Upper lobe of left lung (tissue), 6 donors: ENCODE results near the gene DISC1. TPM values are rescaled to one million over a fixed set of nuclear protein-coding genes. Genes with fewer than 3 reads are reported as not detected.

Experiments used
- ATAC-seq, 2 donors: fragments of 200-7000 bp; cut with Tn5 transposase; one replicate each; pipeline ENCODE4 v1.9.1; 2022; ENCODE audit warnings: mild to moderate bottlenecking in 2 of 2, moderate library complexity in 2 of 2; ENCODE audit not compliant: low FRiP score in 2 of 2
- DNase-seq, 2 donors: peaks; one replicate each; pipeline ENCODE4 v3.0.0-alpha.2; 2019 to 2020
- H3K27ac ChIP-seq, 4 donors: fragments of 200-600 bp; sonication (generic); one replicate each; pipeline ENCODE4 v1.5.1; 2016 to 2019
- H3K27me3 ChIP-seq, 4 donors: fragments of 200-600 bp; sonication (generic); one replicate each; pipeline ENCODE4 v1.5.1; 2017 to 2019
- H3K36me3 ChIP-seq, 4 donors: fragments of 200-600 bp; sonication (generic); one replicate each; pipeline ENCODE4 v1.5.1; 2016 to 2019
- H3K4me1 ChIP-seq, 4 donors: fragments of 200-600 bp; sonication (generic); one replicate each; pipeline ENCODE4 v1.5.1; 2018 to 2019
- H3K4me3 ChIP-seq, 4 donors: fragments of 200-600 bp; sonication (generic); one replicate each; pipeline ENCODE4 v1.5.1; 2017 to 2019; ENCODE audit warnings: mild to moderate bottlenecking in 2 of 4, moderate library complexity in 1 of 4
- H3K9me3 ChIP-seq, 4 donors: fragments of 200-600 bp; sonication (generic); one replicate each; pipeline ENCODE4 v1.5.1; 2018 to 2019
- CTCF ChIP-seq, 6 experiments: fragments of 450-650 bp in 4 of 6; fragments of 200-600 bp in 2 of 6; sonication (generic) in 2 of 6; IDR thresholded peaks; one replicate each; pipeline ENCODE4 v1.5.1; 2016 to 2019; ENCODE audit warnings: antibody characterized with exemption in 6 of 6
- EP300 ChIP-seq, 4 donors: sonication (generic); formaldehyde crosslinking; IDR thresholded peaks; one replicate each; pipeline ENCODE4 v1.5.1; 2017; ENCODE audit warnings: antibody characterized with exemption in 4 of 4, control low read depth in 2 of 4
- POLR2A ChIP-seq, 4 donors: fragments of 450-650 bp; IDR thresholded peaks; one replicate each; pipeline ENCODE4 v1.5.1; 2016 to 2017; ENCODE audit warnings: antibody characterized with exemption in 4 of 4, mild to moderate bottlenecking in 2 of 4
- POLR2AphosphoS5 ChIP-seq, 2 donors: sonication (generic); formaldehyde crosslinking; IDR thresholded peaks; one replicate each; pipeline ENCODE4 v1.5.1; 2017; ENCODE audit warnings: antibody characterized with exemption in 2 of 2
- WGBS, 2 donors: methylation state at CpG; one replicate each; pipeline ENCODE4 v1.1.5; 2017 to 2018; 5-methylcytosine and 5-hydroxymethylcytosine counted together
- total RNA-seq, 6 donors: library from RNA; depleted of rRNA in 4 of 6; stranded (reverse); fragments of >200 nt in 4 of 6; gene quantifications; one replicate each; pipeline versions ENCODE4 v1.1.0 to v1.2.1, GENCODE V29; 2016 to 2021
- donor health status: DM: no; HTN: no; CAD: no; lungs with moderate emphysema.
- donor health status: DM: no; HTN: yes; CAD: no; lungs with severe emphysema.

Gene DISC1
- total RNA-seq, 6 donors from 2014 or later: 6.1 to 16.8 (median 10.5) TPM

GRCh38 chr1:231684356-231685244, 58.0 kb downstream of the DISC1 start:
- TF ChIP-seq CTCF (IDR thresholded peaks at IDR 0.05) (no peak), POLR2A (IDR thresholded peaks at IDR 0.05) (no peak), EP300 (IDR thresholded peaks at IDR 0.05) (peak in 2 of 4 donors; percentile 40 to 59), POLR2AphosphoS5 (IDR thresholded peaks at IDR 0.05) (no peak)
- 70 to 82% methylated on average over 14 to 15 of the region's 15 CpGs for WGBS, 2 donors
- Histone ChIP-seq H3K27me3 (no peaks in the 10 kb centered on the region), H3K4me1 (no peaks in the 10 kb centered on the region), H3K4me3 (no peak overlapping the region), H3K27ac (no peak overlapping the region), H3K9me3 (peaks cover 0 to 6% (median 2%) of the 10 kb centered on the region in 4 donors), H3K36me3 (no peaks in the 10 kb centered on the region)
- no peak for ATAC-seq
- DNase-seq: no peak

GRCh38 chr1:231686384-231686783, 59.8 kb downstream of the DISC1 start:
- no peak overlapping the region for H3K27ac ChIP-seq
- DNase-seq: no peak
- no peaks in the 10 kb centered on the region for H3K4me1 ChIP-seq
- peaks cover 0 to 6% (median 2%) of the 10 kb centered on the region in 4 donors for H3K9me3 ChIP-seq
- no peaks in the 10 kb centered on the region for H3K27me3 ChIP-seq
- no peak for TF ChIP-seq CTCF (IDR thresholded peaks at IDR 0.05)
- TF ChIP-seq EP300 (IDR thresholded peaks at IDR 0.05): no peak
- no peak for TF ChIP-seq POLR2AphosphoS5 (IDR thresholded peaks at IDR 0.05)
- TF ChIP-seq POLR2A (IDR thresholded peaks at IDR 0.05): no peak
- 96 to 100% methylated on average over 4 of the region's 4 CpGs for WGBS, 2 donors
- no peaks in the 10 kb centered on the region for H3K36me3 ChIP-seq
- no peak for ATAC-seq
- H3K4me3 ChIP-seq: no peak overlapping the region

- no peaks in the 10 kb centered on the region for H3K4me1 ChIP-seq
- H3K27me3 ChIP-seq: no peaks in the 10 kb centered on the region
- peaks cover 0 to 2% (median 0%) of the 10 kb centered on the region in 4 donors for H3K36me3 ChIP-seq
- peaks cover 0 to 6% (median 2%) of the 10 kb centered on the region in 4 donors for H3K9me3 ChIP-seq
- no peak for DNase-seq
- H3K4me3 ChIP-seq: no peak overlapping the region
- ATAC-seq: no peak
- TF ChIP-seq POLR2A (IDR thresholded peaks at IDR 0.05) (no peak), POLR2AphosphoS5 (IDR thresholded peaks at IDR 0.05) (no peak), CTCF (IDR thresholded peaks at IDR 0.05) (no peak), EP300 (IDR thresholded peaks at IDR 0.05) (no peak)
- WGBS, 2 donors: 88 to 94% methylated on average over 4 of the region's 4 CpGs
- H3K27ac ChIP-seq: no peak overlapping the region
Observed at GRCh38 chr1:231688989-231689388, 62.4 kb downstream of the DISC1 start.

DNA sequence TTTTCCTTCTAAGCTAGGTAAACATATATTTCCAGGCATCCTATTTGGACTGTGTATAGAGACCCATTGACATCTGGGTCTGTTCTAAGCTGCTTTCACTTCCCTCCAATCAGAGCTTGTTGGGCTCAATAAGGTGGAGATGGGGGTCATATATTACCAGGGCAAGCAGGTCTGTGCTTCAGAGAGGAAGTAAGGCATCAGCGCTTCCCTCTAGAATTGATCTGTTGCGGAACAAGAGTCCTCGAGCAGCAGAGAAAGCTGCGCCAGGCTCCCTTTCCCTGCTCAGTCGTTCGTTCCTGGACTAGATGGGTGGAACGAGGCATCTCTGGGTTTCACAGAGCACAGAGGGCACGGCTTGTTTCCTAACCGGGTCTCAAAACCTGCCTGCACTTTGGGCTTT, 63.5 kb downstream of the DISC1 start:
- peaks cover 0 to 7% (median 3%) of the 10 kb centered on the region in 4 donors for H3K4me1 ChIP-seq
- peaks cover 0 to 4% (median 0%) of the 10 kb centered on the region in 4 donors for H3K36me3 ChIP-seq
- 41 to 50% methylated on average over 7 to 9 of the region's 9 CpGs for WGBS, 2 donors
- peaks cover 0 to 6% (median 2%) of the 10 kb centered on the region in 4 donors for H3K9me3 ChIP-seq
- H3K4me3 ChIP-seq: no peak overlapping the region
- H3K27ac ChIP-seq: no peak overlapping the region
- DNase-seq: no peak
- H3K27me3 ChIP-seq: no peaks in the 10 kb centered on the region
- peak in 1 of 2 donors; percentile 31 for ATAC-seq
- TF ChIP-seq POLR2AphosphoS5 (IDR thresholded peaks at IDR 0.05) (no peak), EP300 (IDR thresholded peaks at IDR 0.05) (no peak), POLR2A (IDR thresholded peaks at IDR 0.05) (no peak), CTCF (IDR thresholded peaks at IDR 0.05) (no peak)
